Heart left ventricle (tissue), 13 donors: Measurements from ENCODE around the gene MYO15B.

Source experiments
- CTCF ChIP-seq, 12 donors: fragments of 200-600 bp; sonication (generic) in 4 of 12; IDR thresholded peaks; one replicate each; pipeline versions ENCODE4 v1.5.0 to v1.8.0; 2018 to 2022; ENCODE audit warnings: antibody characterized with exemption in 12 of 12, mild to moderate bottlenecking in 5 of 12
- POLR2A ChIP-seq, 2 donors: fragments of 450-650 bp; IDR thresholded peaks; one replicate each; pipeline ENCODE4 v1.6.1; 2017; ENCODE audit warnings: antibody characterized with exemption in 2 of 2, mild to moderate bottlenecking in 2 of 2, moderate library complexity in 2 of 2
- donor health status: ischemic (EF 13 %, LVEDD 7.1; RV severe dilation, severe dysfunction).
- donor health status: DM: no; HTN: yes; CAD: no.
- donor health status: DM: no; HTN: no; CAD: no.
- donor health status: ischemic (EF 25% LVEDD 6.9; RV normal size, moderate dysfunction).
- donor health status: ischemic (EF 25% LVEDD 5.7; RV mildly dilated, moderate dysfunction).
- donor health status: ischemic (EF 35%, LVEDD 5.7; RV mildly dilated, moderate dysfunction).
- donor health status: nonischemic (EF 11% LVEDD 7.7; RV severe dilation, severe dysfunction).
- donor health status: DM: yes; HTN: yes; CAD: no.
- donor health status: PGD.
- donor health status: ischemic (EF 29% LVEDD 5.4; RV normal size, mild dysfunction).
- donor health status: nonischemic (EF 23%, LVEDD 6.1; RV moderate dilation, normal function).

- no peak for TF ChIP-seq CTCF (IDR thresholded peaks at IDR 0.05)
- no peak for TF ChIP-seq POLR2A (IDR thresholded peaks at IDR 0.05)
These were observed 56.0 kb downstream of the MYO15B start for GRCh38 chr17:75643643-75644017.
